Jurkat, Clone E6-1 (cell line): ENCODE data around the gene NFATC1.

Experiments
- DNase-seq: peaks from one replicate; pipeline ENCODE4 v3.0.0-alpha.2; 2011; ENCODE audit warnings: low read depth, low spot score
- H3K4me3 ChIP-seq: 2 replicates; pipeline ENCODE4 v1.5.1; 2011; ENCODE audit warnings: mild to moderate bottlenecking, low read length, control low read depth, moderate library complexity

Gene NFATC1

GRCh38 chr18:79429785-79430281 is 34.1 kb downstream of the NFATC1 start:
- no peak for DNase-seq

GRCh38 chr18:79432376-79433120 is 36.8 kb downstream of the NFATC1 start:
- H3K4me3 ChIP-seq: no peak overlapping the region
- DNase-seq: no peak

More at GRCh38 chr18:79429785-79430281, 34.1 kb downstream of the NFATC1 start:
- no peak overlapping the region for H3K4me3 ChIP-seq

GRCh38 chr18:79433431-79433830 is 37.7 kb downstream of the NFATC1 start:
- H3K4me3 ChIP-seq: no peak overlapping the region
- no peak for DNase-seq

GRCh38 chr18:79434607-79435401 is 39.1 kb downstream of the NFATC1 start:
- H3K4me3 ChIP-seq: no peak overlapping the region
- no peak for DNase-seq

GRCh38 chr18:79436556-79437275 is 41.0 kb downstream of the NFATC1 start:
- DNase-seq: no peak
- H3K4me3 ChIP-seq: no peak overlapping the region

- DNase-seq: no peak
- H3K4me3 ChIP-seq: no peak overlapping the region
These were observed 42.6 kb downstream of the NFATC1 start for GRCh38 chr18:79438089-79438897.

GRCh38 chr18:79438898-79439627 is 43.3 kb downstream of the NFATC1 start:
- DNase-seq: peak; percentile 18
- no peak overlapping the region for H3K4me3 ChIP-seq

GRCh38 chr18:79439628-79440023 is 43.9 kb downstream of the NFATC1 start:
- H3K4me3 ChIP-seq: no peak overlapping the region

GRCh38 chr18:79440316-79441110 is 44.8 kb downstream of the NFATC1 start:
- DNase-seq: no peak
- no peak overlapping the region for H3K4me3 ChIP-seq

More at GRCh38 chr18:79439628-79440023, 43.9 kb downstream of the NFATC1 start:
- DNase-seq: no peak

- no peak for DNase-seq
- H3K4me3 ChIP-seq: no peak overlapping the region
These were observed 45.7 kb downstream of the NFATC1 start for GRCh38 chr18:79441420-79441819.

- no peak overlapping the region for H3K4me3 ChIP-seq
- no peak for DNase-seq
These were observed 46.9 kb downstream of the NFATC1 start for GRCh38 chr18:79442508-79443221.

- DNase-seq: no peak
- H3K4me3 ChIP-seq: no peak overlapping the region
These were observed 49.5 kb downstream of the NFATC1 start for GRCh38 chr18:79445221-79445620.

- DNase-seq: no peak
- H3K4me3 ChIP-seq: no peak overlapping the region
These were observed 50.2 kb downstream of the NFATC1 start for GRCh38 chr18:79445696-79446561.

GRCh38 chr18:79446931-79447330 is 51.2 kb downstream of the NFATC1 start:
- no peak overlapping the region for H3K4me3 ChIP-seq
- no peak for DNase-seq

GRCh38 chr18:79447703-79448367 is 52.1 kb downstream of the NFATC1 start:
- H3K4me3 ChIP-seq: no peak overlapping the region
- DNase-seq: no peak
